CD8-positive, alpha-beta memory T cell (primary cell): ENCODE measurements around the gene CPXM2. TPM values are rescaled to one million over a fixed set of nuclear protein-coding genes. Genes with fewer than 3 reads are reported as not detected.
A peak's percentile ranks its signal among the peaks of the same experiment; 100 is the strongest.

Experiments
- CTCF ChIA-PET: fragments of 350-600 bp; sonication (Branson Sonifier 250); formaldehyde crosslinking; loops from one replicate; lab custom pipeline; 2021; ENCODE audit warnings: antibody characterized with exemption; lab: Charles Lee
- POLR2A ChIA-PET: fragments of 350-600 bp; sonication (Branson Sonifier 250); formaldehyde crosslinking; loops from one replicate; lab custom pipeline; 2021; ENCODE audit warnings: antibody characterized with exemption; lab: Charles Lee
- DNase-seq, 5 donors: peaks; one replicate each; pipeline versions ENCODE4 v3.0.0 to v3.0.0-alpha.2; 2020 to 2022; ENCODE audit warnings: mixed read lengths in 1 of 5
- H3K27ac ChIP-seq: one replicate; pipeline ENCODE4 v1.7.0; 2013; ENCODE audit warnings: low read depth, mild to moderate bottlenecking, low read length, moderate library complexity
- H3K27me3 ChIP-seq: 2 replicates; pipeline ENCODE4 v1.7.0; 2013; ENCODE audit warnings: low read length, mild to moderate bottlenecking; ENCODE audit not compliant: insufficient read depth, poor library complexity, severe bottlenecking
- H3K36me3 ChIP-seq: 2 replicates; pipeline ENCODE4 v1.7.0; 2013; ENCODE audit warnings: mild to moderate bottlenecking, low read length, moderate library complexity; ENCODE audit not compliant: insufficient read depth
- H3K4me1 ChIP-seq: 2 replicates; pipeline ENCODE4 v1.7.0; 2013; ENCODE audit warnings: mild to moderate bottlenecking, low read length, moderate library complexity; ENCODE audit not compliant: insufficient read depth
- H3K4me3 ChIP-seq: 2 replicates; pipeline ENCODE4 v1.7.0; 2013; ENCODE audit warnings: mild to moderate bottlenecking, low read length
- H3K9me3 ChIP-seq: 2 replicates; pipeline ENCODE4 v1.7.0; 2013; ENCODE audit warnings: mild to moderate bottlenecking, low read length
- H3K27ac Mint-ChIP-seq, 8 donors: one replicate each; pipeline ENCODE4 v1.8.0; 2020 to 2021; ENCODE audit warnings: mixed read lengths in 8 of 8, mild to moderate bottlenecking in 6 of 8, inconsistent platforms in 3 of 8, moderate library complexity in 3 of 8
- H3K27me3 Mint-ChIP-seq, 2 donors: one replicate each; pipeline ENCODE4 v1.8.0; 2020 to 2021; ENCODE audit warnings: mixed read lengths in 2 of 2, mild to moderate bottlenecking in 1 of 2, moderate library complexity in 1 of 2
- H3K36me3 Mint-ChIP-seq, 3 donors: one replicate each; pipeline ENCODE4 v1.8.0; 2020 to 2021; ENCODE audit warnings: mixed read lengths in 3 of 3, inconsistent platforms in 1 of 3, mild to moderate bottlenecking in 1 of 3
- H3K4me1 Mint-ChIP-seq, 3 donors: one replicate each; pipeline ENCODE4 v1.8.0; 2020 to 2021; ENCODE audit warnings: mixed read lengths in 3 of 3, inconsistent platforms in 1 of 3, mild to moderate bottlenecking in 1 of 3
- H3K4me3 Mint-ChIP-seq, 7 donors: one replicate each; pipeline ENCODE4 v1.8.0; 2020 to 2021; ENCODE audit warnings: mixed read lengths in 7 of 7, mild to moderate bottlenecking in 6 of 7, moderate library complexity in 4 of 7, inconsistent platforms in 2 of 7
- H3K9me3 Mint-ChIP-seq, 5 donors: one replicate each; pipeline ENCODE4 v1.8.0; 2020 to 2022; ENCODE audit warnings: mixed read lengths in 5 of 5, mild to moderate bottlenecking in 3 of 5, moderate library complexity in 2 of 5, inconsistent platforms in 1 of 5
- polyA plus RNA-seq: library from polyadenylated mRNA; unstranded; fragments of 300-500 nt; fragmentation: Illumina TruSeq; gene quantifications from one replicate; pipeline ENCODE4 v1.2.3, GENCODE V29; 2021
- total RNA-seq, 2 experiments: library from RNA; stranded (reverse); gene quantifications; one replicate each; pipeline ENCODE4 v1.2.3, GENCODE V29; 2021

CPXM2 gene
- total and polyA plus RNA-seq, 3 experiments from 2014 or later, result not detected

DNA sequence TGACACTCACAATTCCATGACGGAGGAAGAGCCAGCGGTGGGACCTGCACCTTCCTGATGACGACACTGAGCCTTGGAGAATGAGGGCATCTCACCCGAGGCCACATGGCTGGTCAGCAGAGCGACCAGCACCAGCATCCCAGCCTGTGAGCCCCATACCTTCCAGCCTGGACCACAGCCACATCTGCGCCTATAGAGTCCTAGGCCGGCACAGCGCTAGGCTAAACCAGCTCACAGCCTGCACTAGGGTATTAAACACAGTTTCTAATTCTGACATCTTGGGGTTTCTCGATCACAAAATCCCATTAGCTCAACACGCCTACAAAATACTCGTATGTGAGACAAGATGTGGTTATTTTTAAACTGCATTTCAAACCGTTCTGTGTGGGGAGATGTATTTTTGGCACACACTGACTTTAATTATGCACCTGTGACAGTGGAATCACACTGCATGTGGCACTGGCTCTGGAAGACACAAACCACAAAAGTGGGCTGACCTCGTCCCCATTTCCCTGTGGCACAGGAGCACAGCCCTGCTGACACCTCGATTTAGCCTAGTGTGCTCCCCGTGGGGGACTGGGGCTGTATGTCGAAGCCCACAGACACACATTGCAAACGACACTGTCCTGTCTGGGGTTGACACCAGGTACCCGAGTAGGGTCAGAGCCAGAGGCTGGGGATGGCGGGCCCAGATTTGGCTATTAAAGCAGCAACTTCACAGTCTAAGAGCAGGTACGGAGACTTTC lies 32.5 kb downstream of the CPXM2 start:
- H3K4me3 ChIP-seq, result no peak overlapping the region
- Mint-ChIP-seq H3K36me3 (no peaks in the 10 kb centered on the region), H3K4me3 (no peak overlapping the region), H3K27me3 (peaks cover 0 to 5% of the 10 kb centered on the region in 2 donors), H3K9me3 (no peaks in the 10 kb centered on the region), H3K27ac (no peak overlapping the region), H3K4me1 (no peaks in the 10 kb centered on the region)
- CTCF ChIA-PET, result no interaction called here
- DNase-seq, result no peak
- no peak overlapping the region for H3K27ac ChIP-seq
- POLR2A ChIA-PET, result no interaction called here
- H3K36me3 ChIP-seq, result no peaks in the 10 kb centered on the region
- H3K4me1 ChIP-seq, result no peaks in the 10 kb centered on the region
- H3K9me3 ChIP-seq, result no peaks in the 10 kb centered on the region
- H3K27me3 ChIP-seq, result no peaks in the 10 kb centered on the region

DNA sequence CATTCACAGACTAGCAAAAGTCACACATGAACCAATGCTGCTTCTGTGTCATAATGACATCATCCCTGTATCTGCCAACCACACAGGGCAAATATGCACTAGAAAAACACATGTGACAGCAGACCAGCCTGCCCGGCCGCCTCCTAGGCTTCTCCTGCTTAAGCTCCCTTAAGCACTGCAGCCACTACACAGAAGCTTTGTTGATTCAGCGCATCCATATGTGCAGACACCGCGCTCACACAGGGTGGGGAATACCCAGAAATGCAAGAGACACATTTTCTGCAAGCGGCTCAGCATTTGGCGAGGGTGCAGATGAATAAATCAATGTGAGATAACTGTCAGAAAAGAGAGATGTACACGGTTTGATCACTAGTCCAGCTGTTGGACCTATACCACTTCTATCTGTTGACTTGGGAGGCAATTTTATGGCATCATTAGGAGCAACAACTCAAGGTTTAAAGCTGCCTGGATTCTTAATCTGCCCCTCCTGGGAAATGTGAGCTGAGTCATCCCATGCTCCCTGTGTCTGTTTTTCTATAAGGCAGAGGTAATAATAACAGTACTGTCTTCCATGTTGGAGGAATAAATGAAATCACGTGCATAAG lies 33.4 kb downstream of the CPXM2 start:
- DNase-seq, result no peak
- ChIA-PET CTCF (no interaction called here), POLR2A (no interaction called here)
- Mint-ChIP-seq H3K36me3 (no peaks in the 10 kb centered on the region), H3K27ac (no peak overlapping the region), H3K9me3 (no peaks in the 10 kb centered on the region), H3K4me1 (no peaks in the 10 kb centered on the region), H3K4me3 (no peak overlapping the region), H3K27me3 (peaks cover 0 to 5% of the 10 kb centered on the region in 2 donors)
- Histone ChIP-seq H3K4me3 (no peak overlapping the region), H3K9me3 (no peaks in the 10 kb centered on the region), H3K4me1 (no peaks in the 10 kb centered on the region), H3K27ac (no peak overlapping the region), H3K36me3 (no peaks in the 10 kb centered on the region), H3K27me3 (no peaks in the 10 kb centered on the region)

DNA sequence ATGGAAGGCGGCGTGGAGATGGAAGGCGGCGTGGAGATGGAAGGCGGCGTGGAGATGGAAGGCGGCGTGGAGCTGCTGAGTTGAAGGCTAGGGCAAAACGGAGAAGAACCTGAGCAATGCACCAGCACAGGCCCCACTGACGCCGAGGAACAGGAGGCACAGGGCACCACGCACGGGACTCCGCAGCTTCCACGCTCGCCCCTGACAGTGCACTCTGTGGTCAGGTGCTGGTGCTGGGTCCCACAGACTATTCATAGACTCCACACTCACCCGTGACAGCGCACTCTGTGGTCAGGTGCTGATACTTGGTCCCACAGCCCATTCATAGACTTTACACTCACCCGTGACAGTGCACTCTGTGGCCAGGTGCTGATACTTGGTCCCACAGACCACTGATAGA lies 34.0 kb downstream of the CPXM2 start:
- H3K4me1 Mint-ChIP-seq, result no peaks in the 10 kb centered on the region
- Histone ChIP-seq H3K27ac (no peak overlapping the region), H3K36me3 (no peaks in the 10 kb centered on the region), H3K4me3 (no peak overlapping the region), H3K27me3 (no peaks in the 10 kb centered on the region), H3K9me3 (no peaks in the 10 kb centered on the region), H3K4me1 (no peaks in the 10 kb centered on the region)
- no peak overlapping the region for H3K27ac Mint-ChIP-seq
- no peaks in the 10 kb centered on the region for H3K9me3 Mint-ChIP-seq
- H3K4me3 Mint-ChIP-seq, result no peak overlapping the region
- H3K27me3 Mint-ChIP-seq, result peaks cover 0 to 8% of the 10 kb centered on the region in 2 donors
- no peaks in the 10 kb centered on the region for H3K36me3 Mint-ChIP-seq
- ChIA-PET CTCF (no interaction called here), POLR2A (no interaction called here)
- DNase-seq, result no peak

DNA sequence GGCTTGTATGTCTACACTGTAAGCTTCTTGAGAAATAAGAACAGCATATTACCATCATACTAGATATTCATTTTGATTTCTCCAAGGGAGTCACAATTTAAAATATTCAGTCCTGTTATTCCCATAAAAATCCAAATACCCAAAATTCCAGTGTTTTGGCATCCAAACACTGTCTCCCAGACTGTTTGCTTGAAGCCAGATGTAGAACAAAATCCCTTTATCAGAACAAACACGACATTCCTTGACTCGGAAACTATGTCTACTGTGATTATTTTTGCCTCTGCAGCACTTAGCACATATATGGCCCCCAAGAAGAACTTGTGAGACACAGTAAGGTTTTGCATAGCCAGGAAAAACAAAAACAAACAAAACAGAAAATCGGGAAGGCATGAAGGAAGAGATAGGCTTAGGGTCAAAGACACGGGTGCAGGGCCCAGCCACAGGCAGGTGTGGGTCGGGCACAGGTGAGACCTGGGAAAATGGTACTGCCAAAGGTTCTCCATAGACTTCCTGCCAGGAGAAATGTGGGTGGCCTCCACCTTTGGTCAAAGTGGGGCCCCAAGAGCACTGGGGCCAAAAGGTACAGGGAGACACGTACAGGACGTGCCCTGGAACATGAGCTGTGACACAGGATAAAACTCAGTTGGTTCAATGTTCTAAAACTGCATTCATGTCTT lies 36.5 kb downstream of the CPXM2 start:
- no peaks in the 10 kb centered on the region for H3K27me3 ChIP-seq
- H3K4me1 ChIP-seq, result no peaks in the 10 kb centered on the region
- Mint-ChIP-seq H3K27me3 (peaks cover 0 to 7% of the 10 kb centered on the region in 2 donors), H3K36me3 (peaks cover 0 to 2% (median 0%) of the 10 kb centered on the region in 3 donors), H3K27ac (peak overlapping the region in 1 of 8 donors; percentile 30), H3K4me1 (no peaks in the 10 kb centered on the region), H3K9me3 (peaks cover 0 to 3% (median 0%) of the 10 kb centered on the region in 5 donors), H3K4me3 (no peak overlapping the region)
- no peak overlapping the region for H3K27ac ChIP-seq
- no peak overlapping the region for H3K4me3 ChIP-seq
- H3K9me3 ChIP-seq, result no peaks in the 10 kb centered on the region
- DNase-seq, result no peak
- no peaks in the 10 kb centered on the region for H3K36me3 ChIP-seq
- CTCF ChIA-PET, result no interaction called here
- POLR2A ChIA-PET, result no interaction called here

- Histone ChIP-seq H3K27me3 (no peaks in the 10 kb centered on the region), H3K4me1 (no peaks in the 10 kb centered on the region), H3K27ac (no peak overlapping the region), H3K9me3 (no peaks in the 10 kb centered on the region), H3K4me3 (no peak overlapping the region), H3K36me3 (no peaks in the 10 kb centered on the region)
- H3K27ac Mint-ChIP-seq, result no peak overlapping the region
- H3K36me3 Mint-ChIP-seq, result peaks cover 0 to 2% (median 0%) of the 10 kb centered on the region in 3 donors
- peaks cover 0 to 7% of the 10 kb centered on the region in 2 donors for H3K27me3 Mint-ChIP-seq
- ChIA-PET POLR2A (no interaction called here), CTCF (no interaction called here)
- peaks cover 0 to 3% (median 0%) of the 10 kb centered on the region in 5 donors for H3K9me3 Mint-ChIP-seq
- no peak for DNase-seq
- no peak overlapping the region for H3K4me3 Mint-ChIP-seq
- H3K4me1 Mint-ChIP-seq, result no peaks in the 10 kb centered on the region
Measured at GRCh38 chr10:123854498-123854897, 37.1 kb downstream of the CPXM2 start.

DNA sequence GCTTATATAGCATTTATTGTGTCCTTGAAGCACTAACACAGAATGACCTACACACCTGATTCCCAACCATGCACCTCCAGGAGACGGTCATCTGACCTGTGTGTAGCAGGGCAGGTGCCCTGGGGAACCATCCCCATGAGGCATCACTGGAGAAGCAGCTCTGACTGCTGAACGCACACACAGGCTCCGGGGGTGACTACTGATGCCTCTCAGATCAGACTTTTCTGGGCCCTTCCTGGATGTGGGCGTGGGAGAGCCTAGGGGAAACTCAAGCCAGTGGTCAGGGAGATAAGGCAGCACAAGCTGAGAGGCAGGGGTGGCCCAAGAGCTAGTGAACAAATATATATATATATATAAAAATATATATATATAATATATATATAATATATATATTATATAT lies 37.6 kb downstream of the CPXM2 start:
- no peak overlapping the region for H3K4me3 ChIP-seq
- no peak overlapping the region for H3K27ac Mint-ChIP-seq
- H3K36me3 ChIP-seq, result no peaks in the 10 kb centered on the region
- ChIA-PET POLR2A (no interaction called here), CTCF (no interaction called here)
- no peaks in the 10 kb centered on the region for H3K4me1 ChIP-seq
- H3K27me3 Mint-ChIP-seq, result peaks cover 1 to 7% of the 10 kb centered on the region in 2 donors
- no peak overlapping the region for H3K4me3 Mint-ChIP-seq
- no peak for DNase-seq
- no peak overlapping the region for H3K27ac ChIP-seq
- H3K36me3 Mint-ChIP-seq, result peaks cover 0 to 2% (median 0%) of the 10 kb centered on the region in 3 donors
- no peaks in the 10 kb centered on the region for H3K27me3 ChIP-seq
- H3K4me1 Mint-ChIP-seq, result peaks cover 0 to under 1% (median 0%) of the 10 kb centered on the region in 3 donors
- H3K9me3 Mint-ChIP-seq, result peaks cover 0 to 3% (median 0%) of the 10 kb centered on the region in 5 donors
- H3K9me3 ChIP-seq, result no peaks in the 10 kb centered on the region

DNA sequence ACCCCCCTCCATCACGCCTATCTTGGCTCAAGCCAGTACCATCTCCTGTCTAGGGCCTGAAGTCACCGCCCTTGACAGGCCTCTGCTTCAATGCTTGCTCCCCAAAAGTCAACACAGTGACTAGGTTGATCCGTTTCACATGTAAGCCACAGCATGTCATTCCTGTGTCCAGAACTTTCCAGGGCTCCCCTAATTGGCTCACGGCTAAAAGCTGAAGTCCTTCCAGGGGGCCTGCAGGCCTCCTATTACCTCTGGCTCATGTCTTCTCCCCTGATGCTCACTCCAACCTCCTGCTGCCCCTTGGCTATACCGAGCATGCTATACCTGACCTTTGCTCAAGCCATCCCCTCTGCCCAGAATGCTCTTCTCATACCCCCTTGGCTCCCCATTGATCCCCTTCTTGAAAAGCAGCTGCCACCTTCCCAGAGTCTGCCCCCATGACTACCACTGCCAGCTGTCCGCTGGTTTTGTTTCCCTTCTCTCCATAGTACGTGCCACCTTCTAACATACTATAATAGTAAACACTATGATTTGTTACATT lies 39.1 kb downstream of the CPXM2 start:
- Mint-ChIP-seq H3K36me3 (peaks cover 0 to 2% (median 0%) of the 10 kb centered on the region in 3 donors), H3K4me3 (no peak overlapping the region), H3K4me1 (peaks cover 0 to 1% (median 0%) of the 10 kb centered on the region in 3 donors), H3K9me3 (peaks cover 0 to 3% (median 0%) of the 10 kb centered on the region in 5 donors), H3K27me3 (peaks cover 3 to 7% of the 10 kb centered on the region in 2 donors), H3K27ac (no peak overlapping the region)
- no peak overlapping the region for H3K4me3 ChIP-seq
- no peaks in the 10 kb centered on the region for H3K27me3 ChIP-seq
- no peaks in the 10 kb centered on the region for H3K36me3 ChIP-seq
- DNase-seq, result no peak
- no peaks in the 10 kb centered on the region for H3K9me3 ChIP-seq
- H3K4me1 ChIP-seq, result no peaks in the 10 kb centered on the region
- no peak overlapping the region for H3K27ac ChIP-seq
- CTCF ChIA-PET, result no interaction called here
- POLR2A ChIA-PET, result no interaction called here
